H9 (cell line): Measurements from ENCODE around the gene IL17RA. TPM values are rescaled to one million over a fixed set of nuclear protein-coding genes. Genes with fewer than 3 reads are reported as not detected.

Experiments
- DNase-seq: peaks from one replicate; pipeline ENCODE4 v3.0.0-alpha.2; 2017
- H2AFZ ChIP-seq: one replicate; pipeline ENCODE4 v1.6.1; 2013; ENCODE audit warnings: mild to moderate bottlenecking, low read length, control low read depth, moderate library complexity
- H2AK5ac ChIP-seq: 2 replicates; pipeline ENCODE4 v1.6.1; 2013; ENCODE audit warnings: low read length, control low read depth, mixed read lengths; ENCODE audit not compliant: insufficient read length
- H2BK120ac ChIP-seq: one replicate; pipeline ENCODE4 v1.6.1; 2013; ENCODE audit warnings: low read depth, mild to moderate bottlenecking, low read length, control low read depth, inconsistent platforms; ENCODE audit not compliant: poor library complexity, severe bottlenecking
- H2BK12ac ChIP-seq: 2 replicates; pipeline ENCODE4 v1.6.1; 2013; ENCODE audit warnings: low read length, control low read depth, mixed read lengths, low read depth; ENCODE audit not compliant: insufficient read length
- H2BK15ac ChIP-seq: 2 replicates; pipeline ENCODE4 v1.6.1; 2013; ENCODE audit warnings: low read depth, low read length, control low read depth
- H2BK20ac ChIP-seq: one replicate; pipeline ENCODE4 v1.6.1; 2013; ENCODE audit warnings: low read depth, mild to moderate bottlenecking, low read length, control low read depth, inconsistent platforms; ENCODE audit not compliant: poor library complexity, severe bottlenecking
- H2BK5ac ChIP-seq: 2 replicates; pipeline ENCODE4 v1.6.1; 2013; ENCODE audit warnings: low read length, control low read depth, mixed read lengths; ENCODE audit not compliant: insufficient read length
- H3K14ac ChIP-seq: 2 replicates; pipeline ENCODE4 v1.6.1; 2013; ENCODE audit warnings: low read length, control low read depth; ENCODE audit not compliant: insufficient read depth
- H3K18ac ChIP-seq: 2 replicates; pipeline ENCODE4 v1.6.1; 2013; ENCODE audit warnings: low read depth, mild to moderate bottlenecking, mixed read lengths, low read length, control low read depth; ENCODE audit not compliant: insufficient read length
- H3K23ac ChIP-seq: 2 replicates; pipeline ENCODE4 v1.6.1; 2013; ENCODE audit warnings: low read length, control low read depth, mixed read lengths, low read depth; ENCODE audit not compliant: insufficient read length
- H3K23me2 ChIP-seq: 2 replicates; pipeline ENCODE4 v1.6.1; 2013; ENCODE audit warnings: low read depth, mild to moderate bottlenecking, mixed read lengths, low read length, control low read depth; ENCODE audit not compliant: insufficient read length, poor library complexity, severe bottlenecking
- H3K27ac ChIP-seq: 2 replicates; pipeline ENCODE4 v1.5.1; 2013; ENCODE audit warnings: low read length, control low read depth, mixed read lengths, low read depth; ENCODE audit not compliant: insufficient read length
- H3K27me3 ChIP-seq: 2 replicates; pipeline ENCODE4 v1.6.1; 2013; ENCODE audit warnings: low read length, control low read depth, inconsistent platforms; ENCODE audit not compliant: insufficient read depth
- H3K4ac ChIP-seq: 2 replicates; pipeline ENCODE4 v1.6.1; 2013; ENCODE audit warnings: low read depth, mild to moderate bottlenecking, control low read depth, inconsistent platforms, low read length, moderate library complexity
- H3K4me1 ChIP-seq: 2 replicates; pipeline ENCODE4 v1.6.1; 2013; ENCODE audit warnings: low read length, control low read depth, inconsistent platforms; ENCODE audit not compliant: insufficient read depth
- H3K4me2 ChIP-seq: 2 replicates; pipeline ENCODE4 v1.6.1; 2013; ENCODE audit warnings: low read length, control low read depth, mixed read lengths; ENCODE audit not compliant: insufficient read length, insufficient read depth
- H3K56ac ChIP-seq: 2 replicates; pipeline ENCODE4 v1.6.1; 2013; ENCODE audit warnings: low read depth, mild to moderate bottlenecking, mixed read lengths, low read length, control low read depth; ENCODE audit not compliant: insufficient read length
- H3K79me1 ChIP-seq: 2 replicates; pipeline ENCODE4 v1.6.1; 2013; ENCODE audit warnings: low read depth, mild to moderate bottlenecking, moderate library complexity, low read length, control low read depth, inconsistent platforms; ENCODE audit not compliant: insufficient read depth, poor library complexity, severe bottlenecking
- H3K79me2 ChIP-seq: 2 replicates; pipeline ENCODE4 v1.6.1; 2013; ENCODE audit warnings: low read length, control low read depth, inconsistent platforms; ENCODE audit not compliant: insufficient read depth
- H3K9ac ChIP-seq: 2 replicates; pipeline ENCODE4 v1.6.1; 2013; ENCODE audit warnings: low read length, control low read depth, mixed read lengths; ENCODE audit not compliant: insufficient read length; ENCODE audit errors: extremely low read depth
- H3K9me3 ChIP-seq: one replicate; pipeline ENCODE4 v1.6.1; 2013; ENCODE audit warnings: low read depth, low read length, inconsistent platforms; ENCODE audit not compliant: control insufficient read depth
- H3T11ph ChIP-seq: one replicate; pipeline ENCODE4 v1.6.1; 2013; ENCODE audit warnings: mild to moderate bottlenecking, low read length, control low read depth, inconsistent platforms
- H4K20me1 ChIP-seq: one replicate; pipeline ENCODE4 v1.6.1; 2013; ENCODE audit not compliant: control insufficient read depth, insufficient read length, insufficient read depth
- H4K5ac ChIP-seq: 2 replicates; pipeline ENCODE4 v1.6.1; 2013; ENCODE audit warnings: low read depth, mild to moderate bottlenecking, mixed read lengths, low read length, control low read depth; ENCODE audit not compliant: insufficient read length
- H4K8ac ChIP-seq: replicated peaks from 2 replicates; pipeline ENCODE4 v1.6.1; 2013; ENCODE audit warnings: low read length, control low read depth, mixed read lengths, low read depth; ENCODE audit not compliant: insufficient read length
- H4K91ac ChIP-seq: 2 replicates; pipeline ENCODE4 v1.6.1; 2013; ENCODE audit warnings: low read depth, mild to moderate bottlenecking, moderate library complexity, mixed read lengths, low read length, control low read depth; ENCODE audit not compliant: insufficient read length
- H3K27ac Mint-ChIP-seq, 3 experiments: 2 replicates in 2 of 3; 3 replicates in 1 of 3; pipeline ENCODE4 v1.8.0; 2020 to 2021; ENCODE audit warnings: mixed read lengths in 3 of 3, mild to moderate bottlenecking in 1 of 3, moderate library complexity in 1 of 3
- H3K27me3 Mint-ChIP-seq: 2 replicates; pipeline ENCODE4 v1.8.0; 2021; ENCODE audit warnings: low read depth, mild to moderate bottlenecking, moderate library complexity, mixed read lengths
- H3K36me3 Mint-ChIP-seq, 3 experiments: 2 replicates in 2 of 3; 3 replicates in 1 of 3; pipeline ENCODE4 v1.8.0; 2020 to 2021; ENCODE audit warnings: low read depth in 3 of 3, mixed read lengths in 3 of 3; ENCODE audit not compliant: insufficient read depth in 1 of 3
- H3K4me1 Mint-ChIP-seq, 2 experiments: 2 replicates each; pipeline ENCODE4 v1.8.0; 2020; ENCODE audit warnings: mixed read lengths in 2 of 2
- H3K4me3 Mint-ChIP-seq, 2 experiments: 2 replicates in 1 of 2; 3 replicates in 1 of 2; pipeline ENCODE4 v1.8.0; 2020 to 2021; ENCODE audit warnings: mild to moderate bottlenecking in 2 of 2, mixed read lengths in 2 of 2, moderate library complexity in 1 of 2
- H3K9me3 Mint-ChIP-seq, 2 experiments: 2 replicates in 1 of 2; 3 replicates in 1 of 2; pipeline ENCODE4 v1.8.0; 2020; ENCODE audit warnings: mild to moderate bottlenecking in 2 of 2, mixed read lengths in 2 of 2, moderate library complexity in 1 of 2
- WGBS: extraction: QIAGEN DNeasy Blood & Tissue Kit; methylation state at CpG from one replicate; pipeline ENCODE4 v1.1.7; 2013; ENCODE audit warnings: missing lambda C conversion rate, low lambda C conversion rate, mixed read lengths; ENCODE audit not compliant: insufficient read length; ENCODE audit errors: extremely low coverage; 5-methylcytosine and 5-hydroxymethylcytosine counted together
- total RNA-seq: library from RNA; stranded (reverse); gene quantifications from 2 replicates; pipeline ENCODE4 v1.2.1, GENCODE V29; 2021
- TF ChIP-seq, protein P1 (sequence below): fragments of 200-600 bp; sonication (generic); conservative IDR thresholded peaks from 3 replicates; pipeline ENCODE4 v1.8.0; 2021; ENCODE audit warnings: antibody characterized with exemption, mild to moderate bottlenecking

Gene IL17RA
- total RNA-seq, 1 experiment from 2014 or later: 12.4 TPM

DNA sequence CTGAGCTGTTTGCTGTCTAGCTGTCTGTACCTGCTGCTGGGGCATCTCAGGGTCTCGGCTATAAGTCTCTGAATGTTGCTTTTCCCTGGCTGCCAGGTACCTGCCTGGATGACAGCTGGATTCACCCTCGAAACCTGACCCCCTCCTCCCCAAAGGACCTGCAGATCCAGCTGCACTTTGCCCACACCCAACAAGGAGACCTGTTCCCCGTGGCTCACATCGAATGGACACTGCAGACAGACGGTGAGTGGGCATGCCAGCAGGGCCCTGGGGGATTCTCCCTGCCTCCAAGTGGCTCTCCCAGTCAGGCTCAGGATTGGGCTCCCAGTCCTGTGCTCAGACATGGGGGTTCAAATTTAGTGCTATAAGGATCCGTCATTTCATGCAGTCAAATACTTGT, 12.9 kb downstream of the IL17RA start:
- no peak overlapping the region for H3K4me3 Mint-ChIP-seq
- TF ChIP-seq, protein P1, sequence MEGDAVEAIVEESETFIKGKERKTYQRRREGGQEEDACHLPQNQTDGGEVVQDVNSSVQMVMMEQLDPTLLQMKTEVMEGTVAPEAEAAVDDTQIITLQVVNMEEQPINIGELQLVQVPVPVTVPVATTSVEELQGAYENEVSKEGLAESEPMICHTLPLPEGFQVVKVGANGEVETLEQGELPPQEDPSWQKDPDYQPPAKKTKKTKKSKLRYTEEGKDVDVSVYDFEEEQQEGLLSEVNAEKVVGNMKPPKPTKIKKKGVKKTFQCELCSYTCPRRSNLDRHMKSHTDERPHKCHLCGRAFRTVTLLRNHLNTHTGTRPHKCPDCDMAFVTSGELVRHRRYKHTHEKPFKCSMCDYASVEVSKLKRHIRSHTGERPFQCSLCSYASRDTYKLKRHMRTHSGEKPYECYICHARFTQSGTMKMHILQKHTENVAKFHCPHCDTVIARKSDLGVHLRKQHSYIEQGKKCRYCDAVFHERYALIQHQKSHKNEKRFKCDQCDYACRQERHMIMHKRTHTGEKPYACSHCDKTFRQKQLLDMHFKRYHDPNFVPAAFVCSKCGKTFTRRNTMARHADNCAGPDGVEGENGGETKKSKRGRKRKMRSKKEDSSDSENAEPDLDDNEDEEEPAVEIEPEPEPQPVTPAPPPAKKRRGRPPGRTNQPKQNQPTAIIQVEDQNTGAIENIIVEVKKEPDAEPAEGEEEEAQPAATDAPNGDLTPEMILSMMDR: no peak
- Histone ChIP-seq H3T11ph (no peak overlapping the region), H2AFZ (no peak overlapping the region), H4K5ac (no peak overlapping the region), H4K20me1 (no peaks in the 10 kb centered on the region), H3K23me2 (no peaks in the 10 kb centered on the region), H4K8ac (no peak overlapping the region), H2BK20ac (no peak overlapping the region), H3K79me1 (no peaks in the 10 kb centered on the region), H3K79me2 (no peaks in the 10 kb centered on the region), H3K27ac (no peak overlapping the region), H3K9ac (no peak overlapping the region), H4K91ac (no peak overlapping the region), H3K9me3 (no peaks in the 10 kb centered on the region), H2BK12ac (no peak overlapping the region), H2AK5ac (no peak overlapping the region), H2BK5ac (no peak overlapping the region), H3K23ac (no peak overlapping the region), H3K14ac (no peak overlapping the region), H2BK15ac (no peak overlapping the region), H3K4ac (no peak overlapping the region), H3K4me1 (no peaks in the 10 kb centered on the region), H2BK120ac (no peak overlapping the region), H3K4me2 (no peak overlapping the region), H3K56ac (no peak overlapping the region), H3K18ac (no peak overlapping the region), H3K27me3 (no peaks in the 10 kb centered on the region)
- no peaks in the 10 kb centered on the region for H3K27me3 Mint-ChIP-seq
- no peak for DNase-seq
- WGBS: no CpG with 5 or more reads among the region's 6 CpGs
- H3K9me3 Mint-ChIP-seq: no peaks in the 10 kb centered on the region
- H3K36me3 Mint-ChIP-seq: peaks cover 4 to 37% (median 17%) of the 10 kb centered on the region in 3 experiments; a peak in 6 of 7 replicates
- no peak overlapping the region for H3K27ac Mint-ChIP-seq
- H3K4me1 Mint-ChIP-seq: peaks cover 7 to 10% of the 10 kb centered on the region in 2 experiments; a peak in 3 of 4 replicates
